Lower lobe of right lung (tissue), 2 donors: ENCODE results near the gene SLC2A3. TPM values are rescaled to one million over a fixed set of nuclear protein-coding genes. Genes with fewer than 3 reads are reported as not detected.
A peak's percentile ranks its signal among the peaks of the same experiment; 100 is the strongest.
"Not testable (repeated sequence)": the region's sequence is repeated elsewhere in the genome, so short reads cannot be mapped to it uniquely, and the experiment has no call there.

Experiments
- ATAC-seq, 2 donors: fragments of 200-7000 bp; cut with Tn5 transposase; one replicate each; pipeline ENCODE4 v1.9.1; 2020 to 2022; ENCODE audit warnings: mild to moderate bottlenecking in 2 of 2, moderate library complexity in 2 of 2
- DNase-seq: peaks from one replicate; pipeline ENCODE4 v3.0.0-alpha.2; 2020
- H3K27ac ChIP-seq: fragments of 200-600 bp; one replicate; pipeline ENCODE4 v1.8.0; 2022
- H3K27me3 ChIP-seq: fragments of 200-600 bp; one replicate; pipeline ENCODE4 v1.8.0; 2022; ENCODE audit warnings: low read depth
- H3K36me3 ChIP-seq: fragments of 200-600 bp; one replicate; pipeline ENCODE4 v1.8.0; 2022; ENCODE audit warnings: mild to moderate bottlenecking
- H3K4me1 ChIP-seq: fragments of 200-600 bp; one replicate; pipeline ENCODE4 v1.8.0; 2022
- H3K4me3 ChIP-seq: fragments of 200-600 bp; one replicate; pipeline ENCODE4 v1.8.0; 2022; ENCODE audit warnings: mild to moderate bottlenecking
- H3K9me3 ChIP-seq: fragments of 200-600 bp; one replicate; pipeline ENCODE4 v1.8.0; 2022
- intact Hi-C: fragments of 100-400 bp; cut with DNase I; formaldehyde crosslinking; loops from one replicate; pipeline ENCODE4 v1.11.0; 2022
- total RNA-seq: library from RNA; stranded (reverse); fragmentation: NEBNext Ultra II Directional; extraction: Animal tissue kit (Norgen Biotek cat#: 25700); gene quantifications from one replicate; pipeline ENCODE4 v1.2.1, GENCODE V29; 2021
- TF ChIP-seq, protein P1 (sequence below): fragments of 200-600 bp; IDR thresholded peaks from one replicate; pipeline ENCODE4 v1.8.0; 2022; ENCODE audit warnings: antibody characterized with exemption, mild to moderate bottlenecking
- donor health status: DM: no; HTN: yes; CAD: no; lungs with severe emphysema.

SLC2A3 gene
- total RNA-seq, 1 donor from 2014 or later = 133 TPM

DNA sequence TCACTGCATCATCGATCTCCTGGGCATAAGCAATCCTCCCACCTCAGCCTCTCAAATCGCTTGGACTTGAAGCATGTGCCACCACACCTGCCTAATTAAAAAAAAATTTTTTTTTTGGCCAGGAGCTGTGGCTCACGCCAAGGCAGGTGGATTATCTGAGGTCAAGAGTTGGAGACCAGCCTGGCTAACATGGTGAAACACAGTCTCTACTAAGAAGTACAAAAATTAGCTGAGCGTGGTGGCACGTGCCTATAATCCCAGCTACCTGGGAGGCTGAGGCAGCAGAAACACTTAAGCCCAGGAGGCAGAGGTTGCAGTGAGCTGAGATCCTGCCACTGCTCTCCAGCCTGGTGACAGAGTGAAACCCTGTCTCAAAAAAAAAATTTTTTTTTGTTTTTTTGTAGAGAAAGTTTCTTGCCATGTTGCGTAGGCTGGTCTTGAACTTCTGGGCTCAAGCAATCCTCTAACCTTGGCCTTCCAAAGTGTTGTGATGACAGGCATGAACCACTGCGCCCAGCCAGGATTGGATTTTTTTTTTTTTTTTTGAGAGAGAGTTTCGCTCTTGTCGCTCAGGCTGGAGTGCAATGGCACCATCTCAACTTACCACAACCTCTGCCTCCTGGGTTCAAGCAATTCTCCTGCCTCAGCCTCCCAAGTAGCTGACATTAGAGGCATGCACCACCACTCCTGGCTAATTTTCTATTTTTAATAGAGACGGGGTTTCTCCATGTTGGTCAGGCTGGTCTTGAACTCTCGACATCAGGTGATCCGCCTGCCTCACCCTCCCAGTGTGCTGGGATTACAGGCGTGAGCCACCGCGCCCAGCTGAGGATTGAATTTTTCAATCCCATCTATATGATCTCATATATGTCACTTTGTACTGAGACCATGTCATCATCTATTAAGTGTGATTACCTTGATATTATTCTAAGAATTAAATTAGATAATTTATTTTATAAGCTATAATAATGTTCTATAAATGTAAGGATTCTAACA lies 12.4 kb downstream of the SLC2A3 start:
- ATAC-seq (no peak), DNase-seq (no peak)
- peaks cover 94% of the 10 kb centered on the region for H3K36me3 ChIP-seq

DNA sequence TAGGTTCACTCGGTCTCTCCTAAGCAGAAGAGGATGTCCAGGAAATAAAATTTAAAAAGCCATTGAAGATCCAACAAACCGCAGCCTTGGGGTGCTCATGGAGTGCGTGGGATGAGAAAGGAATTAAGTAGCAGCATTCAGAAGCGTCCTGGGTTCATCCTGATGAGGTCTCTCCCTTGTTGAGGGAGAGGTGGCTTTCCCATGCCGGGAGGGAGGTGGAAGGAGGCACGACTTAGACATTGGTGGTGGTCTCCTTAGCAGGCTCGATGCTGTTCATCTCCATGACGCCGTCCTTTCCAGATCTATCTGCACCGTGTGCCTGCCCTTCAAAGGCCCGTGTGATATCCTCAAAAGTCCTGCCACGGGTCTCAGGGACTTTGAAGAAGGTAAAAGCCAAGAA lies 14.8 kb downstream of the SLC2A3 start:
- H3K27me3 ChIP-seq, intact Hi-C loops, ATAC-seq, H3K4me1 ChIP-seq, H3K4me3 ChIP-seq, H3K9me3 ChIP-seq, H3K27ac ChIP-seq, DNase-seq: not testable (repeated sequence)
- H3K36me3 ChIP-seq = peaks cover 78% of the 10 kb centered on the region

More for the DNA sequence above, 12.4 kb downstream of the SLC2A3 start:
- Histone ChIP-seq H3K9me3 (no peaks in the 10 kb centered on the region), H3K27me3 (no peaks in the 10 kb centered on the region), H3K4me1 (peaks cover under 1% of the 10 kb centered on the region), H3K27ac (no peak overlapping the region), H3K4me3 (no peak overlapping the region)
- intact Hi-C loops = no loop called here
- TF ChIP-seq, protein P1, sequence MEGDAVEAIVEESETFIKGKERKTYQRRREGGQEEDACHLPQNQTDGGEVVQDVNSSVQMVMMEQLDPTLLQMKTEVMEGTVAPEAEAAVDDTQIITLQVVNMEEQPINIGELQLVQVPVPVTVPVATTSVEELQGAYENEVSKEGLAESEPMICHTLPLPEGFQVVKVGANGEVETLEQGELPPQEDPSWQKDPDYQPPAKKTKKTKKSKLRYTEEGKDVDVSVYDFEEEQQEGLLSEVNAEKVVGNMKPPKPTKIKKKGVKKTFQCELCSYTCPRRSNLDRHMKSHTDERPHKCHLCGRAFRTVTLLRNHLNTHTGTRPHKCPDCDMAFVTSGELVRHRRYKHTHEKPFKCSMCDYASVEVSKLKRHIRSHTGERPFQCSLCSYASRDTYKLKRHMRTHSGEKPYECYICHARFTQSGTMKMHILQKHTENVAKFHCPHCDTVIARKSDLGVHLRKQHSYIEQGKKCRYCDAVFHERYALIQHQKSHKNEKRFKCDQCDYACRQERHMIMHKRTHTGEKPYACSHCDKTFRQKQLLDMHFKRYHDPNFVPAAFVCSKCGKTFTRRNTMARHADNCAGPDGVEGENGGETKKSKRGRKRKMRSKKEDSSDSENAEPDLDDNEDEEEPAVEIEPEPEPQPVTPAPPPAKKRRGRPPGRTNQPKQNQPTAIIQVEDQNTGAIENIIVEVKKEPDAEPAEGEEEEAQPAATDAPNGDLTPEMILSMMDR = no peak

DNA sequence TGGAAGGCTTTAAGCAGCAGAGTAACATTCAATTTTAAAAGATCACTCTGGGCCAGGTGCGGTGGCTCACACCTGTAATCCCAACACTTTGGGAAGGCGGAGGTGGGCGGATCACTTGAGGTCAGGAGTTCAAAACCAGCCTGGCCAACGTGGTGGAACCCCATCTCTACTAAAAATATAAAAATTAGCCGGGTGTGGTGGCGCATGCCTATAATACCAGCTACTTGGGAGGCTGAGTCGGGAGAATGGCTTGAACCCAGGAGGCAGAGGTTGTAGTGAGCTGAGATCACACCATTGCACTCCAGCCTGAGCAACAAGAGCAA lies 17.8 kb downstream of the SLC2A3 start:
- H3K9me3 ChIP-seq, H3K27ac ChIP-seq, ATAC-seq, H3K4me3 ChIP-seq, intact Hi-C loops, DNase-seq, H3K4me1 ChIP-seq, H3K27me3 ChIP-seq: not testable (repeated sequence)
- peaks cover 54% of the 10 kb centered on the region for H3K36me3 ChIP-seq

DNA sequence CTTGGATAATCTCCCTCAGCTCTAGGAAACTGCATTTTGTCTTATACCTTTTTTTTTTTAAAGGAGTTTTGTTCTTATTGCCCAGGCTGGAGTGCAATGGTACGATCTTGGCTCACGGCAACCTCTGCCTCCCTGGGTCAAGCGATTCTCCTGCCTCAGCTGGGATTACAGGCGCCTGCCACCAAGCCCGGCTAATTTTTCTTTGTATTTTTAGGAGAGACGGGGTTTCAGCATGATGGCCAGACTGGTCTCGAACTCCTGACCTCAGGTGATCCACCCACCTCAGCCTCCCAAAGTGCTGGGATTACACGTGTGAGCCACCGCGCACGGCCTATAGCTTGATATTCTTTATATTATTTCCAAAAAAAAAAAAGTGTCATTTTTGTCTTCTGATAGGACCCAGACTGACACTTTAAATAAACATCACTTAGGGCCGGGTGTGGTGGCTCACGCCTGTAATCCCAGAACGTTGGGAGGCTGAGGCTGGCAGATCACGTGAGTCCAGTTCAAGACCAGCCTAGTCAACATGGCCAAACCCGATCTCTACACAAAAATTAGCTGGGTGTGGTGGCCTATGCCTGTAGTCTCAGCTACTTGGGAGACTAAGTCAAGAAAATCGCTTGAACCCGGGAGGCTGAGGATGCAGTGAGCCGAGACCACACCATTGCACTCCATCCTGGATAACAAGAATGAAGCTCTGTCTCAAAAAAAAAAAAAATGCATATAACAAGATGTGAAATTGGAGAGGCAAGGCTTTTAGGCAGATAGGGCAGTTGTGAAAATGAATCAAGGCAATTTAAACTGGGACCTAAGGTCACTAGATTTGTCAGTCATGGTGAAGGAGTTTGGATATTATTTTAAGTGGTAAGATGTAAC lies 18.4 kb downstream of the SLC2A3 start:
- H3K27ac ChIP-seq = no peak overlapping the region
- H3K9me3 ChIP-seq = no peaks in the 10 kb centered on the region
- TF ChIP-seq, protein P1 = no peak
- DNase-seq = no peak
- H3K4me3 ChIP-seq = no peak overlapping the region
- intact Hi-C loops = no loop called here
- H3K4me1 ChIP-seq = no peaks in the 10 kb centered on the region
- H3K36me3 ChIP-seq = peaks cover 48% of the 10 kb centered on the region
- no peak for ATAC-seq
- H3K27me3 ChIP-seq = no peaks in the 10 kb centered on the region

DNA sequence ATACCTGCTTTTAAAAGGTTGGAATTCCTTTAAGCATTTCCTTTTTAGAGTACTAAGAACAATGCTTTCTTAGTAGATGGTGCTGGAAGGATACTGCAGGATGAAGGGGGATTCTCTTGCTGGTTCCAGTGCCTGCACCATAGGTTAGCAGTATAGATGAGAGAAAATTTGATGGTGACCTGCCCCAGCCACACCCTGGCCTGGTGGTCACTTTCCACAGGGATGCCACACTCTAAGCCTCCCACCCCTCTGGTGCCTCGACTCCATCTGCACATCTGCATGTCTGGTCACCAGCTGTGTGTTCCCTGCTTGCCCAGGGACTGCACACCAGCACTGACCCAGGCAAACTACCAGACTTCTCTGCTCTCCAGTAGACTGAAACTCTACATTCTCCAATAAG lies 19.1 kb downstream of the SLC2A3 start:
- Histone ChIP-seq H3K27me3 (no peaks in the 10 kb centered on the region), H3K36me3 (peaks cover 41% of the 10 kb centered on the region), H3K4me1 (no peaks in the 10 kb centered on the region), H3K27ac (no peak overlapping the region), H3K4me3 (no peak overlapping the region), H3K9me3 (no peaks in the 10 kb centered on the region)
- ATAC-seq (peak; percentile 22 to 28), DNase-seq (no peak)
- intact Hi-C loops = no loop called here
- TF ChIP-seq, protein P1 = no peak

DNA sequence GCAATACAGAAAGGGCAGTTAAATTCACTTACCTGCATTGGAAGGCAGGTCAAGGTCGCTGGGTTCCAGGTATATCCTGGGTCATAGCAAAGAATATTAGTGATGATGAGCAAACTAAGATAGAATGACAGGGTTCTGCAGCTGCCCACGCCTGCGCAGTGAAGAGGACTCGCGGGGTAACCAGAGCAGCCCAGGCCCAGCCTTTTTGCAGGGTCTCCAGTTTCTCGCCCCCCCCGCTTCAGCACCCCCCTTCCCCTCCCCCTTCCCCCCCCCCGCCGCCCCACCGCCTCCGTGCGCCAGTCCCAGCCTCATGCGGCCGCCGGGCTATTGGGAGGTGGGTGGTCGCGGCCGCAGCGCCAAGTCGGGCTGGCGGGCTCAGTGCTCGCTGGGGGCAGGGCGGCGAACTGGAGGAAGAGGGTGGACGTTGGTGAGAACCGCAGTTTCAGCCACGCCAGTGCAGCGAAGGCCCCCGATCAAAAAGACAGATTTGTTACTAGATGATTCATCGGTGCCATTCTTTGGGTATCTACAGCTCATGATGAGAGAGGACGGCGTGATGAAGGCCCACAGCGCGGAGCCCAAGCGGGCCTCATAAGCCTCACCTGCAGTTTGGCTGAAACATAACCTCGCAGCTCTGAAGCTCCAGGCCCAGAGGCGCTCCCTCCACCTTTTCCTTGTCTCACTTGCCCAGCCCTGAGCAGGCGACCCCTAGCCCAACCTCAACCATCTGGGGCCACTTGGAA lies 20.2 kb downstream of the SLC2A3 start:
- TF ChIP-seq, protein P1 = no peak
- Histone ChIP-seq H3K27ac (no peak overlapping the region), H3K36me3 (peaks cover 30% of the 10 kb centered on the region), H3K27me3 (no peaks in the 10 kb centered on the region), H3K4me1 (no peaks in the 10 kb centered on the region), H3K9me3 (no peaks in the 10 kb centered on the region), H3K4me3 (no peak overlapping the region)
- ATAC-seq = peak; percentile 37 to 53
- DNase-seq = no peak
- intact Hi-C loops = no loop called here

DNA sequence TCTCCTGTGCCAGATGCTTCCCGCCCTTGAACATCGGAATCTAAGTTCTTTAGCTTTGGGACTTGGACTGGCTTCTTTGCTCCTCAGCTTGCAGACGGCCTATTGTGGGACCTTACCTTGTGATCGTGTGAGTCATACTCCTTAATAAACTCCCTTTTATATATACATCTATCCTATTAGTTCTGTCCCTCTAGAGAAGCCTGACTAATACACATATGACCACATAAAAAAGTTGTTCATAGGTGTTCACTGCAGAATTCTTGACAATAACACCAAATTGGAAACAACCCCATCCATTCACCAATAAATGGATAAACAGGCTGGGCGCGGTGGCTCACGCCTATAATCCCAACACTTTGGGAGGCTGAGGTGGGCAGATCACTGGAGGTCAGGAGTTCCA lies 25.9 kb downstream of the SLC2A3 start:
- intact Hi-C loops, H3K27ac ChIP-seq, H3K27me3 ChIP-seq, H3K4me3 ChIP-seq, H3K36me3 ChIP-seq, H3K4me1 ChIP-seq, ATAC-seq, DNase-seq, H3K9me3 ChIP-seq: not testable (repeated sequence)
